GM18907 (cell line): Measurements from ENCODE around the gene PRDM16.

Source experiments
- ATAC-seq: cut with Tn5 transposase; IDR thresholded peaks from one replicate; pipeline ENCODE4 v1.9.1; 2021; ENCODE audit warnings: mild to moderate bottlenecking, moderate library complexity; ENCODE audit not compliant: unreplicated experiment

PRDM16 gene

DNA sequence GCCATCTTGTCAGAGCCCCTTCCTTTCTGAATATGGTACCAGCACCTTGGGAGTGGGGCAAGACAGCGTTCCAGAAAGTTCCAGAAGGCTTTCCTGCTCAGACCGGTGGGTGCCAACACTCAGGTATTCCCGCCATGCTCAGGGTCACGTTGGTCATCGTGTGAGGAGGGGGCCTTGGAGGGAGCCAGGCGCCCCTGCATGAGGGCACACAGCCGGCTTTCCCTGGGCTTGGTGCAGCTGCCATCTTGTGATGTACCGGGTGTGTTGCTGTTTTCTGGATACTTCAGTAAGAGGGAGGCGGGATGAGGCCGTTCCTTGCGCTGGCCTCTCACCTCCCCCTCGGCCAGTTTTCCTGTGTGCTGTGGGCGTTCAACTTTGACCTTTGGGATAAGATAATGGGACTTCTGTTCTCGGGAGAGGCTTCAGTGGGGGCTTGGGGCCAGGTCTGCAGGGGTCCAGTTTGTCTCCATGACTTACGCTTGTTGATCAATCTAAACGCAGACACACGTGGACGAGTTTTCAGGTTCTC is 69.7 kb downstream of the PRDM16 start:
- ATAC-seq, result no peak

DNA sequence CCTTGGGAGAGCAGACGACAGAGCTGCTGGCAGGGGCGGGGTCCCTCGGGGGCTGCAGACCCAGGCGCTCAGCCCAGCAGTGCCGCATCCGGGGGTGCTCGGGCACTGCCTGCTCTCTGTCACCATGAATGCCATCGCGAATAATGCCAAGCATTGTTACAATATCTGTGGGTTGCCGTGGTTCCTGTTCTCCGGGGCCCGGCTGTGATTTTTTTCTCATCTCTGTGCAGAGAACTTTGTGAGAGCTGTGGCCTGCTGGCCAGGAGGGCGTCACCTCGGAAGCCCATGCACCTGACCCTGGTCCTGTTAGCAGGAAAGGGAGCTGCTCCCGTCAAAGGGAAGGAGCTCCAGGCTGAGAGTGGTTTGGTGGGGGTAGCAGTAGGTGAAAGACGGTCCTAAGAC is 70.4 kb downstream of the PRDM16 start:
- ATAC-seq, result no peak

DNA sequence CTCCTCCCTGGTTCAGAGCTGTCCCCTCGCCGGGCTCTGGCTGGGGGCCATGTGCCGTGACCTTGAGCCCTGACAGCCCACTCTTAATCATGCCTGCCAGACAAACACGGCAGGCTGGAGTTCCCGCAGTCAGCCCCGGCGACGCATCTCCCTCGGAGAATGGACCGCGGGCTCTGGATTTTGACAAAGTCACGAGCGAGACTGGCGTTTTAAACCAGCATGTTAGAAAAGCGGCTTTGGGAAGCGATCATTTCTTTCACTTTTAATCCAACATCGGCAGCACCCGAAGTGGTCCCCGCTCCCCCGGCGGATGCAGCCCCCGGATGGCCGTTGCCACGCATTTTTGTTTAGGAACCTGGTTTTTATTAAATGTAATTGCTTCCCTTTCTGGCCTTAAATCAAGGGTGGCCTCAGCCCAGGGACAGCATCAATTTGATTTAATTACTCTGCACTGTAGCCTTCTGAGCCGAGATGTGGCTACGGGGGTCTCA is 70.9 kb downstream of the PRDM16 start:
- ATAC-seq, result no peak

GRCh38 chr1:3140437-3140836 is 71.4 kb downstream of the PRDM16 start:
- ATAC-seq, result no peak

DNA sequence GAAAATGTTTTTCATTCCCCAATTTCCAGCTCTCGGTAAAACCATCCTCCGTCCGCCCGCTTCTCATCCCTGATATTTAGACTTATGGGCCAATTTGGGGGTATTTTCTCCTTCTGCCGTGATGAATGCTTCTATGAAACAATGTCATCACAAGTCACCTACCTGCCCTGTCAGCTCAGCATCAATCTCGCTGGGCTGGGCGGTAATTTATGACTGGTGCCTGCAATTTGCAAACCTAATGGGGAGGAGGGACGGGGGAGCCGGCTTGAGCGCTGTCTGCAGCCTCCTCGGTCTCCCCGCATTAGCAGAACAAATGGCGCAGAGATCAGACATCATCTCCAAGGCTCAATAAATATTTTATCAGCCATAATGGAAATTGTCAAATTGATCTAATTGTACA is 72.1 kb downstream of the PRDM16 start:
- no peak for ATAC-seq

GRCh38 chr1:3141836-3142235 is 72.8 kb downstream of the PRDM16 start:
- ATAC-seq, result no peak

- ATAC-seq, result no peak
Observed at GRCh38 chr1:3142236-3142635, 73.2 kb downstream of the PRDM16 start.

DNA sequence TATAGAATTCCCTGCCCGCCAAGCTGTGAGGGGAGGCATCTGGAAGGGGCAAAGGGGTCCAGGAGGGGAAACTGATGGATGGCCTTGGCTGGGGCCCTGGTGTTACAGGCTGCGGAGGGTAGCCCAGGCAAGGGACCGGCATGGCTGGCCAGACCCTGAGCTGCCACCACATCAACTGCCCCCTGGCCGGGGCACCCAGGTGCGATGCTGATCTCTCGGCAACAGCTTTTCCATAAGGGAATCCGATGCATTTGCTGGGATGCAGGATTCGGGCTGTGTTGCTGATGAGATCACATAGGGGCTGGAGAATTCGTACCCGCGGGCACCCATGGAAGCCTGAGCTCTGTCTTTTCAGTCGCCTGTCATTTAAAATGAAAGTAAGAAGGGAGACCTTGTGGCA is 73.7 kb downstream of the PRDM16 start:
- no peak for ATAC-seq

- no peak for ATAC-seq
Observed at GRCh38 chr1:3145532-3146325, 76.7 kb downstream of the PRDM16 start.

DNA sequence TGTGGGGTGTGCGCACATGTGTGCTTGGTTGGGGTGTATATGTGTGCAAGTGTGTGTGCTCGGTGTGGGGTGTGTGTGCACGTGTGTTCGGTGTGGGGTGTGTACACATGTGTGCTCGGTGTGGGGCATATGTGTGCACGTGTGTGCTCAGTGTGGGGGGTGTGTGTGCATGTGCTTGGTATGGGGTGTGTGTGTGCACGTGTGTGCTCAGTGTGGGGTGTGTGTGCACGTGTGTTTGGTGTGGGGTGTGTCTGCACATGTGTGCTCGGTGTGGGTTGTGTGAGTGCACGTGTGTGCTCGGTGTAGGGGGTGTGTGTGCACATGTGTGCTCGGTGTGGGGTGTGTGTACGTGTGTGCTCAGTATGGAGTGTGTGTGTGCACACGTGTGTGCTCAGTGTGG is 77.5 kb downstream of the PRDM16 start:
- no peak for ATAC-seq

DNA sequence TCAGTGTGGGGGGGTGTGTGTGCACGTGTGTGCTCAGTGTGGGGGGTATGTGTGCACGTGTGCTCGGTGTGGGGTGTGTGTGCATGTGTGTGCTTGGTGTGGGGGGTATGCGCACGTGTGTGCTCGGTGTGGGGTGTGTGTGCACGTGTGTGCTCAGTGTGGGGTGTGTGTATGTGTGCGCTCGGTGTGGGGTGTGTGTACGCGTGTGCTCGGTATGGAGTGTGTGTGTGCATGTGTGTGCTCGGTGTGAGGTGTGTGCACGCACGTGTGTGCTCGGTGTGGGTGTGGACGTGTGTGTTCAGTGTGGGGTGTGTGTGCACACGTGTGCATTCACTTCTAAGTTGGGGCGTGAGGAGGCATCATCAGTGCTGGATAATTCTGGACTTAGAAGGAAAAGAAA is 77.9 kb downstream of the PRDM16 start:
- ATAC-seq, result no peak

DNA sequence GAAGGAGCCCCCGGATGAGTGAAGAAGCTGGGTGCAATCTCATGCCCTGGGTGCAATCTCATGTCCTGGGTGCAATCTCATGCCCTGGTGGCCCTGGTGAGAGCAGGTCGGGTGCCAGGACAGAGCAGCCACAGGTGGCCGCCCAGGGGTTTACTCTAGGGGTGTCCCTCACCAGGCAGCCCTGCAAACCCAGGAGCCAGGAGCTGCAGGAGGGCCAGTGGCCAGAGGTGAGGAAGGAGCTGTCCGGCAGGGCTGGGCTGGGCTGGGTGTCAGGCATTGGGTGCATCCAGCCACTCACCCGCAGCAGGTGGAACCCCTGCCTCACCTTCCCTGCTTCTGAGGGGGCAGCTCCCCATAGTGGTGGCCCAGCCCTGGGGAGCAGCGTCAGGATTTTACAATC is 79.2 kb downstream of the PRDM16 start:
- ATAC-seq, result no peak

- ATAC-seq, result no peak
Observed at GRCh38 chr1:3149277-3149676, 80.3 kb downstream of the PRDM16 start.

DNA sequence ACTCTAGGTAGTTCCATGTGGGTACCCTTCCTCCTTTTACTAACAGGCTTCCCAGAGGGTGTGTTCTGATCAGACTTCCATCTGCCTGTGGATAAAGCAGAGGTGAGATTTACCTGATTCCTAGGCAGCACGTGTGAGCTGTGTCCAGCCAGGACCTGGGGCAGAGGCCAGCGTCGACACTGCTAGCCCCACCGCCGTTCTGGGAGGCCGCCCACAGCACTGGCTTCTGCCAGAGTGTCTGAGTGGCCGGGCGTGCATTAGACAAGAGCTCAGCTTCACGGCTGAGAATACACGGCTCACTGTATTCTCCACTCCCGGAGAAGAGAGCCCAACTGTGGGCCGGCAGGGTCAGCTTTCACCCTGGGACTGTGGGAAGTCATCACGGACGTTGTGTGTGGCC is 82.5 kb downstream of the PRDM16 start:
- ATAC-seq, result no peak

GRCh38 chr1:3152143-3152542 is 83.1 kb downstream of the PRDM16 start:
- ATAC-seq, result no peak

GRCh38 chr1:3153197-3153596 is 84.2 kb downstream of the PRDM16 start:
- no peak for ATAC-seq

- no peak for ATAC-seq
Observed at GRCh38 chr1:3153902-3154795, 85.1 kb downstream of the PRDM16 start.

GRCh38 chr1:3155056-3155925 is 86.3 kb downstream of the PRDM16 start:
- no peak for ATAC-seq

DNA sequence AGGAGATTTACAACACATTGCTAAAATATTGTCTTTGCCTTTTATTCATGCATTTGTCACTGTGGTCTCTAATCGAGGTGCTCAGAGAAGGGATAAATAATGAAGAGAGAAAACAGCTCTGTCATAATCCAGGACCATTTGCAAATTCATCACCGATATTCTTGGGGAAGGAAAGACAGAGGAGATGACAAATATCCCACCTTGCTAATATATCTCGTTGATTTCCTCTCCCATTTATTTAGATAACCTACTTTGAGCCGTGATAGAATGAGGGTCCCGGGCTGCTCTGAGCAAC is 86.9 kb downstream of the PRDM16 start:
- ATAC-seq, result no peak

DNA sequence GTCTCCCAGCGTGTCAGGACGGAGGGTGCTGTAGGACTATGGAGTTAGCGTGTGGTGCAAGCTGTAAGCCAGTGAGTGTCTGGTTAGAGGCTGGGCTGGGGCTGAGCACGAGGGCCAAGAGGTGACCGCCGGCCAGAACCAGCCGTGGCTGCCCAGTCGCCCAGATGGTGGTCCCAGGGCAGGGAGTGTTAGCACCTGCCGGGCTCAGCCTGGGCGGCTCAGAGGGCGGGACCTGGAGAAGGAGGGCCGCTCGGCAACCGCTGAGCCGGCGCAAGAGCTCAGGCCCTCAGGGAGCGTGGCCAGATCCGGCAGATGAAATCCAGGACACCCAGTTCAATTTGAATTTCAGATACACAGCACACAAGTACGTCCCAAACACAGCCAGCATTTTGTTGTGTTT is 87.9 kb downstream of the PRDM16 start:
- ATAC-seq, result no peak

DNA sequence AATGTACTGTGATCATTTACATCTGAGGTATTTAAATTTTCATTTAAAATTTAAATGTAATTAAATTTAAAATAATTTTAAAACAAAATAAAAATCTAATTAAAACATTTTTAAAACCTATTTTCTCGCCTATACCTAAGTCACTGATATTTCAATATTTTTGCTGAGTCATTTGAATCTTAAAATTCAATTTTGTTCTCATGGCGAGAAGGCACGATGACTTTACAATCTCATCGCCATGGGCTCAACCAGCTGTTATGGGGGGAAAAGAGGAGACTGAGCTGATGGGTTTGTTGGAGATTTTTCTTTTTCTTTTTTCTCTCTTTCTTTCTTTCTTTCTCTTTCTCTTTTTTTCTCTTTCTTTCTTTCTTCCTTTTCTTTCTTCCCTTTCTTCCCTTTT is 89.3 kb downstream of the PRDM16 start:
- ATAC-seq, result no peak
